ENCODE measurements around the gene GTPBP2. TPM values are rescaled to one million over a fixed set of nuclear protein-coding genes. Genes with fewer than 3 reads are reported as not detected.

Gene GTPBP2, protein sequence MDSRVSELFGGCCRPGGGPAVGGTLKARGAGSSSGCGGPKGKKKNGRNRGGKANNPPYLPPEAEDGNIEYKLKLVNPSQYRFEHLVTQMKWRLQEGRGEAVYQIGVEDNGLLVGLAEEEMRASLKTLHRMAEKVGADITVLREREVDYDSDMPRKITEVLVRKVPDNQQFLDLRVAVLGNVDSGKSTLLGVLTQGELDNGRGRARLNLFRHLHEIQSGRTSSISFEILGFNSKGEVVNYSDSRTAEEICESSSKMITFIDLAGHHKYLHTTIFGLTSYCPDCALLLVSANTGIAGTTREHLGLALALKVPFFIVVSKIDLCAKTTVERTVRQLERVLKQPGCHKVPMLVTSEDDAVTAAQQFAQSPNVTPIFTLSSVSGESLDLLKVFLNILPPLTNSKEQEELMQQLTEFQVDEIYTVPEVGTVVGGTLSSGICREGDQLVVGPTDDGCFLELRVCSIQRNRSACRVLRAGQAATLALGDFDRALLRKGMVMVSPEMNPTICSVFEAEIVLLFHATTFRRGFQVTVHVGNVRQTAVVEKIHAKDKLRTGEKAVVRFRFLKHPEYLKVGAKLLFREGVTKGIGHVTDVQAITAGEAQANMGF
- 45.7 TPM for total RNA-seq

GRCh38 chr6:43629104-43629504 lies at the start of gene GTPBP2:
Gene GTPBP2, minus strand, starts transcription at chr6:43629264. Its CDS starts 102 bp downstream, at chr6:43629162.
- peak; percentile 99 to 100 for DNase-seq (ENCODE audit: extremely low spot score in 2 of 2)
- intact Hi-C loops (cut with DNase I): loop anchor here (5.0 kb wide), 1 partner anchor 143 kb away; the partner anchor contains the start of gene VEGFA
- Histone ChIP-seq H3K27me3 (no peaks in the 10 kb centered on the region), H3K36me3 (peaks cover 0 to 21% of the 10 kb centered on the region in 2 donors), H3K9me3 (no peaks in the 10 kb centered on the region), H3K27ac (peak within 1 kb of the TSS; percentile 99), H3K4me1 (peaks cover 28% of the 10 kb centered on the region), H3K4me3 (peak within 1 kb of the TSS; percentile 91 to 94)
- TF ChIP-seq POLR2AphosphoS5 (IDR thresholded peaks at IDR 0.05; ENCODE audit: insufficient read depth in 1 of 2, low read depth in 1 of 2) (peak in 1 of 2 donors; percentile 94), POLR2A (IDR thresholded peaks at IDR 0.05) (peak in 1 of 2 donors; percentile 32), CTCF (IDR thresholded peaks at IDR 0.05) (no peak)

DNA sequence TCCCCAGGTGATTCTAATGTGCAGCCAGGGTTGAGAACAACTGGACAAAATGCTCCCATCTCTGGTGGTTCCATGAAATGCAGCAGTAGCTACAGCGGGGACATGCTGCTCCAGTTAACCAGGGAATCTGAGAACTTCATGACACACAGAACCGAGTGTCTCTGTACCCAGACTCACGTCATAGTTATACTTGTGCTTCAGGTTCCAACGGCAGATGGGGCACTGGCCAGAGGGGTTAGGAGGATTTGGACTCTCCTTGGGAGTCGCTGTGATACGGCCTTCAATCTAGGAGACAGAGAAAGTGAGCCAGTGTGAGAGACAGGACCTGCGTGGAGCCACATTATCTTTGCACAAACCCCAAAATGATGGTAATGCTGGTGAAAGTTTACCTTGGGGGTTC lies 49.3 kb upstream of the GTPBP2 start:
- peaks cover 18% of the 10 kb centered on the region for H3K4me1 ChIP-seq
- H3K36me3 ChIP-seq: peaks cover 0 to 52% of the 10 kb centered on the region in 2 donors
- no peak for DNase-seq (ENCODE audit: extremely low spot score in 2 of 2)
- no peaks in the 10 kb centered on the region for H3K27me3 ChIP-seq
- H3K9me3 ChIP-seq: no peaks in the 10 kb centered on the region
- no peak overlapping the region for H3K27ac ChIP-seq
- H3K4me3 ChIP-seq: no peak overlapping the region
- intact Hi-C loops (cut with DNase I): no loop called here
- TF ChIP-seq POLR2A (IDR thresholded peaks at IDR 0.05): no peak
- no peak for TF ChIP-seq POLR2AphosphoS5 (IDR thresholded peaks at IDR 0.05; ENCODE audit: insufficient read depth in 1 of 2, low read depth in 1 of 2)
- TF ChIP-seq CTCF (IDR thresholded peaks at IDR 0.05): no peak

DNA sequence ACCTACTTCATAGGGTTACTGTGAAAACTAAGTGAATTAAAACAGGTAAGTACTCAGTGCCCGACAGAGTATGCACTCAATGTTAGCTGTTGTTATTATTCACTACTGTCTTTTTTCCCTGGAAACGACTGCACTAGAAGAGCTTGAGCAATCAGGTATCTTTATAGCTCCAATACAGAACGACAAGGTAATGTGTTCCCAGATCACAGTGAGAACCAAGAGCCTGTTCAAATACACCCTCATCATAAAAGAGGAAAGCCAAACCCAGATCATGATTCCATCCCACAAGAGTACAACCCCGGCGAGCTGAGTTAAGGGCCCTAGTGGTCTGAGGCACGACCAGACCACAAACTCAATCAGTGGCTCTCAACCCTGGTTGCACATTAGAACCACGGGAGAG lies 48.7 kb upstream of the GTPBP2 start:
- Histone ChIP-seq H3K4me1 (peaks cover 16% of the 10 kb centered on the region), H3K27me3 (no peaks in the 10 kb centered on the region), H3K4me3 (no peak overlapping the region), H3K27ac (no peak overlapping the region), H3K9me3 (no peaks in the 10 kb centered on the region), H3K36me3 (peaks cover 0 to 55% of the 10 kb centered on the region in 2 donors)
- TF ChIP-seq POLR2A (IDR thresholded peaks at IDR 0.05): no peak
- TF ChIP-seq POLR2AphosphoS5 (IDR thresholded peaks at IDR 0.05; ENCODE audit: insufficient read depth in 1 of 2, low read depth in 1 of 2): no peak
- TF ChIP-seq CTCF (IDR thresholded peaks at IDR 0.05): no peak
- no peak for DNase-seq (ENCODE audit: extremely low spot score in 2 of 2)
- intact Hi-C loops (cut with DNase I): no loop called here

- Histone ChIP-seq H3K4me3 (no peak overlapping the region), H3K4me1 (peaks cover 9% of the 10 kb centered on the region), H3K27ac (no peak overlapping the region), H3K9me3 (no peaks in the 10 kb centered on the region), H3K27me3 (no peaks in the 10 kb centered on the region), H3K36me3 (peaks cover 0 to 55% of the 10 kb centered on the region in 2 donors)
- no peak for TF ChIP-seq CTCF (IDR thresholded peaks at IDR 0.05)
- no peak for DNase-seq (ENCODE audit: extremely low spot score in 2 of 2)
- intact Hi-C loops (cut with DNase I): no loop called here
Observed at GRCh38 chr6:43676962-43677606, 48.0 kb upstream of the GTPBP2 start.
